ENCODE data around the gene TRIM38.

Gene TRIM38

GRCh38 chr6:26016245-26016962 lies 53.8 kb downstream of the TRIM38 start:
- H3K27ac ChIP-seq = no peak overlapping the region
- TF ChIP-seq CTCF (conservative IDR thresholded peaks at IDR 0.05) (no peak), ZFX (IDR thresholded peaks at IDR 0.05) (no peak)

GRCh38 chr6:26016963-26017631 lies 54.5 kb downstream of the TRIM38 start:
- no peak overlapping the region for H3K27ac ChIP-seq
- TF ChIP-seq ZFX (IDR thresholded peaks at IDR 0.05) (no peak), CTCF (conservative IDR thresholded peaks at IDR 0.05) (no peak)

- TF ChIP-seq ZFX (IDR thresholded peaks at IDR 0.05) (no peak), CTCF (conservative IDR thresholded peaks at IDR 0.05) (no peak)
- H3K27ac ChIP-seq = no peak overlapping the region
Observed at GRCh38 chr6:26017632-26017966, 55.0 kb downstream of the TRIM38 start.

- no peak for TF ChIP-seq ZFX (IDR thresholded peaks at IDR 0.05)
- no peak for TF ChIP-seq CTCF (conservative IDR thresholded peaks at IDR 0.05)
- no peak overlapping the region; the same call in 1 of the 2 replicates for H3K27ac ChIP-seq
Observed at GRCh38 chr6:26019261-26019830, 56.7 kb downstream of the TRIM38 start.

- TF ChIP-seq ZFX (IDR thresholded peaks at IDR 0.05) (no peak), CTCF (conservative IDR thresholded peaks at IDR 0.05) (no peak)
- H3K27ac ChIP-seq = peak overlapping the region; percentile 97
Observed at GRCh38 chr6:26019967-26020328, 57.3 kb downstream of the TRIM38 start.

- H3K27ac ChIP-seq = peak overlapping the region; percentile 97
- TF ChIP-seq ZFX (IDR thresholded peaks at IDR 0.05) (peak; percentile 55; the same call in 1 of the 2 replicates), CTCF (conservative IDR thresholded peaks at IDR 0.05) (no peak)
Observed at GRCh38 chr6:26020329-26021000, 57.9 kb downstream of the TRIM38 start.

- TF ChIP-seq ZFX (IDR thresholded peaks at IDR 0.05) = no peak
- no peak for TF ChIP-seq CTCF (conservative IDR thresholded peaks at IDR 0.05)
- H3K27ac ChIP-seq = peak overlapping the region; percentile 97
Observed at GRCh38 chr6:26021001-26021349, 58.4 kb downstream of the TRIM38 start.

Data from C4-2B (cell line).